BJ (cell line): ENCODE results near the gene LST1. TPM values are rescaled to one million over a fixed set of nuclear protein-coding genes. Genes with fewer than 3 reads are reported as not detected.

Experiments used
- CTCF ChIA-PET: fragments of 350-600 bp; formaldehyde crosslinking; extraction: SDS; loops from one replicate; lab custom pipeline; 2021; ENCODE audit warnings: antibody characterized with exemption, inconsistent platforms; lab: Yijun Ruan, JAX
- POLR2A ChIA-PET: fragments of 300-600 bp; sonication (Branson Sonifier 250); formaldehyde crosslinking; extraction: SDS; loops from one replicate; lab custom pipeline; 2021; ENCODE audit warnings: antibody characterized with exemption; lab: Charles Lee
- DNase-seq: peaks from one replicate; pipeline ENCODE4 v3.0.0-alpha.2; 2011; ENCODE audit warnings: low read depth
- H3K27me3 ChIP-seq: 2 replicates; pipeline ENCODE4 v1.6.0; 2011; ENCODE audit warnings: low read length; ENCODE audit not compliant: control insufficient read depth, insufficient read depth
- H3K36me3 ChIP-seq: 2 replicates; pipeline ENCODE4 v1.5.1; 2011; ENCODE audit warnings: low read length; ENCODE audit not compliant: control insufficient read depth, insufficient read depth
- H3K4me3 ChIP-seq: 2 replicates; pipeline ENCODE4 v1.5.1; 2011; ENCODE audit warnings: low read depth, mild to moderate bottlenecking, control low read depth, low read length
- polyA plus RNA-seq: library from polyadenylated mRNA; depleted of rRNA; stranded (reverse); fragments of >200 nt; gene quantifications from 2 replicates; pipeline ENCODE4 v1.2.3, GENCODE V29; 2011
- TF ChIP-seq, protein P1 (sequence below): IDR thresholded peaks from 2 replicates; pipeline ENCODE4 v1.5.1; 2011; ENCODE audit warnings: low read depth, mild to moderate bottlenecking, control low read depth, inconsistent platforms, low read length, moderate library complexity; ENCODE audit not compliant: insufficient read depth

Gene LST1
- polyA plus RNA-seq, 1 experiment = 0.42 TPM

DNA sequence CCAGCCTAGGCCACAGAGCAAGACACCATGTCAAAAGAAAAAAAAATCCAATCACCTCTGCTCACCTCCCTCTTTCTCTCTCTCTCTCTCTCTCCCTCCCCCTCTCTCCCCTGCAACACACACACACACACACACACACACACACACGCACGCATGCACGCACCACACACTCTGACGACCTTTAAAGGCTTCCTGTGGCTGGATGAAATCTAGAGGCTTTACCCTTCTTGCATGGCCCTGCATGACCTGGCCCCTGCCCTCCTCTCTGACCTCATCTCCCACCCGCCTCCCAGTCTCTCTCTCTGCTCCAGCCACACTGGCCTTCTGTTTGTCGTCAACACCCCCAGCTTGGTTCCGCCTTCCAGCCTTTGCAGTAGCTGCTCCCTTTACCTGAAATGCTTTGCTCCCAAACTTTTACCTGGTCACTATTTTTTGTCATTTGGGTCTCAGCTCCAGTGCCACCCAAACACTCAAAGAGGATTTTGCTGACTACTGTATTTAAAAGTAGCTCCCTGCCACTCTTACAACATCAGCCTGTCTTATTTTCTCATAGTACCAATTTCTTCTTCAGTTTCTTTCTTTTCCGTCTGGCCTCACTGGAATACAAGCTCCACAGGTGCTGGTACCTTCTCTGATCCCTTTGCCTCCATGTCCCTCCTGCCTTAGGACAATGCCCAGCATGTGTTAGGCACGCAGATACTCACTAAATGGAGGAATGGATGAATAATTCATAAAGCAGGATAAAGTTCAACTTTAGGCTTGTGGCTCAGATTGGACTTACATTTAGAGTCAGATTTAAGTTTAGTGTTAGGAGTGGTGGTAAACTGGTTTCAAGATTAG is 18.3 kb upstream of the LST1 start:
- Histone ChIP-seq H3K27me3 (peaks cover 1% of the 10 kb centered on the region; the same call in 1 of the 2 replicates), H3K4me3 (no peak overlapping the region), H3K36me3 (no peaks in the 10 kb centered on the region)
- CTCF ChIA-PET = interaction anchor here (0.7 to 6.5 kb wide), 6 partner anchors 8 to 31 kb away, joined by 3 to 43 read pairs (median 4); partner anchors contain the start of gene ATP6V1G2
- TF ChIP-seq, protein P1, sequence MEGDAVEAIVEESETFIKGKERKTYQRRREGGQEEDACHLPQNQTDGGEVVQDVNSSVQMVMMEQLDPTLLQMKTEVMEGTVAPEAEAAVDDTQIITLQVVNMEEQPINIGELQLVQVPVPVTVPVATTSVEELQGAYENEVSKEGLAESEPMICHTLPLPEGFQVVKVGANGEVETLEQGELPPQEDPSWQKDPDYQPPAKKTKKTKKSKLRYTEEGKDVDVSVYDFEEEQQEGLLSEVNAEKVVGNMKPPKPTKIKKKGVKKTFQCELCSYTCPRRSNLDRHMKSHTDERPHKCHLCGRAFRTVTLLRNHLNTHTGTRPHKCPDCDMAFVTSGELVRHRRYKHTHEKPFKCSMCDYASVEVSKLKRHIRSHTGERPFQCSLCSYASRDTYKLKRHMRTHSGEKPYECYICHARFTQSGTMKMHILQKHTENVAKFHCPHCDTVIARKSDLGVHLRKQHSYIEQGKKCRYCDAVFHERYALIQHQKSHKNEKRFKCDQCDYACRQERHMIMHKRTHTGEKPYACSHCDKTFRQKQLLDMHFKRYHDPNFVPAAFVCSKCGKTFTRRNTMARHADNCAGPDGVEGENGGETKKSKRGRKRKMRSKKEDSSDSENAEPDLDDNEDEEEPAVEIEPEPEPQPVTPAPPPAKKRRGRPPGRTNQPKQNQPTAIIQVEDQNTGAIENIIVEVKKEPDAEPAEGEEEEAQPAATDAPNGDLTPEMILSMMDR = no peak
- POLR2A ChIA-PET = no interaction called here
- no peak for DNase-seq

DNA sequence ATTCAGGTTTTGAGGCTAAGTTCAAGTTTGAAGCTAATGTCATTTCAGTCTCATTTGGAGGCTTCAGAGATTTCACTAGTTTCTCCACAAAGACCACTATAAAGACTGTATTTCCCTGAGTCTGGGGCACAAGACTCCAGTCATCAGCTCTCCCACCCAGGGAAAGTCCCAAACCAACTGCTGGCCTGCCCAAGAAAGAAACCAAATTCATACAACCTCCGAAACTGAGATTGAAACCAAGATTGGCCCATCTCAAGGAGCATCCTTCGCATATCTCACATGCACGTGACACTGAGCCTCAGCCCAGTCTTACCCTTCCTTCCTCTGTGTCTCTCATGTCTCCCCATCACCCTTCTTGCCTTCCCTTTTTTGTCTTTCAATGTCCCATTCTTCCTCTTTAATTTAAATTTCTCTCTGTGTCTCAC is 17.5 kb upstream of the LST1 start:
- no peak for DNase-seq
- Histone ChIP-seq H3K36me3 (no peaks in the 10 kb centered on the region), H3K27me3 (peaks cover 1% of the 10 kb centered on the region), H3K4me3 (no peak overlapping the region)
- POLR2A ChIA-PET = no interaction called here
- TF ChIP-seq, protein P1 = no peak
- CTCF ChIA-PET = interaction anchor here (0.7 to 6.5 kb wide), 5 partner anchors 12 to 30 kb away, joined by 3 to 43 read pairs (median 3); partner anchors contain the start of gene ATP6V1G2

DNA sequence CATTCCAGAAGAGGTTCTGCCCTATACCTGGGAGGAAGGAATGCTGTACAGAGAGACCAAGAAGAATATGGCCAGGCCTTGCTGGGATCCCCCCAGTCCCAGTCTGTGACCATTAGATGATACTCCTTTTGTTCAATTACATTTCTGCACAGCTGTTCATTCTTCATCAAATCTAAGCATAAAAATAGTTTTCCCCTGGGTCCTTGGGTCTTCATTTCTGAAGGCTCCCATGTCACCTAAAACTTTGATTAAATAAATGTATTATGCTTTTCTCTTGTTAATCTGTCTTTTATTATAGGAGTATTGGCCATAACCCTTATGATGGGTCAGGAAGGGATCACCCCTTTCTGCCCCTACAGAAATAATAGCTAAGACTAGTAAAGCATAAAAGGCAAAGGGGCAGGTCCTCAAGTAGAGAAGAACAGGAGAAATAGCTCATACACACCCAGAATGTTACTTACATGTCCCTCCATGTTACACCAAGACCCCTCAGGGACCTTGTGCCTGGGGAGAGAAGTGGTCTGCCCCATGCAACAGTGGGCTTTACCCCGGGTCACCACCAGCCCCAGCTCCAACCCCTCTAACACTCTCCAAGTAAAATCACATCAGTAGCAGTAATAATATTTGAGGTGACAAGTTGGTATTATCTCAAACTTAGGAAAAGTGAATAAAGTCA is 16.1 kb upstream of the LST1 start:
- CTCF ChIA-PET = interaction anchor here (1.1 to 6.5 kb wide), 2 partner anchors 10 to 29 kb away, joined by 5 to 43 read pairs; no protein-coding TSS in a partner anchor
- no peak for DNase-seq

DNA sequence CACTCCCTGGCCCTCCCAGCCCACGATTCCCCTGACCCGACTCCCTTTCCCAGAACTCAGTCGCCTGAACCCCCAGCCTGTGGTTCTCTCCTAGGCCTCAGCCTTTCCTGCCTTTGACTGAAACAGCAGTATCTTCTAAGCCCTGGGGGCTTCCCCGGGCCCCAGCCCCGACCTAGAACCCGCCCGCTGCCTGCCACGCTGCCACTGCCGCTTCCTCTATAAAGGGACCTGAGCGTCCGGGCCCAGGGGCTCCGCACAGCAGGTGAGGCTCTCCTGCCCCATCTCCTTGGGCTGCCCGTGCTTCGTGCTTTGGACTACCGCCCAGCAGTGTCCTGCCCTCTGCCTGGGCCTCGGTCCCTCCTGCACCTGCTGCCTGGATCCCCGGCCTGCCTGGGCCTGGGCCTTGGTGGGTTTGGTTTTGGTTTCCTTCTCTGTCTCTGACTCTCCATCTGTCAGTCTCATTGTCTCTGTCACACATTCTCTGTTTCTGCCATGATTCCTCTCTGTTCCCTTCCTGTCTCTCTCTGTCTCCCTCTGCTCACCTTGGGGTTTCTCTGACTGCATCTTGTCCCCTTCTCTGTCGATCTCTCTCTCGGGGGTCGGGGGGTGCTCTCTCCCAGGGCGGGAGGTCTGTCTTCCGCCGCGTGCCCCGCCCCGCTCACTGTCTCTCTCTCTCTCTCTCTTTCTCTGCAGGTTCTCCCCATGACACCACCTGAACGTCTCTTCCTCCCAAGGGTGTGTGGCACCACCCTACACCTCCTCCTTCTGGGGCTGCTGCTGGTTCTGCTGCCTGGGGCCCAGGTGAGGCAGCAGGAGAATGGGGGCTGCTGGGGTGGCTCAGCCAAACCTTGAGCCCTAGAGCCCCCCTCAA is 13.8 kb upstream of the LST1 start, which contains the start of gene LTA:
Gene LTA (plus strand): TSS at position 249 of the 871 bp plus-strand sequence. CDS start 454 bp downstream, at position 703.
- no peak within 1 kb of the TSS for H3K4me3 ChIP-seq
- H3K36me3 ChIP-seq = no peaks in the 10 kb centered on the region
- ChIA-PET CTCF (interaction anchor here (6.5 kb wide), 1 partner anchor 8 kb away, joined by 43 read pairs; no protein-coding TSS in a partner anchor), POLR2A (no interaction called here)
- H3K27me3 ChIP-seq = peaks cover 1% of the 10 kb centered on the region
- TF ChIP-seq, protein P1 = no peak
- DNase-seq = no peak

More for the DNA sequence above, 16.1 kb upstream of the LST1 start:
- TF ChIP-seq, protein P1 = no peak
- Histone ChIP-seq H3K36me3 (no peaks in the 10 kb centered on the region), H3K4me3 (no peak overlapping the region), H3K27me3 (peaks cover 1% of the 10 kb centered on the region)
- POLR2A ChIA-PET = no interaction called here
